ENCODE measurements around the gene JAKMIP2.
A peak's percentile ranks its signal among the peaks of the same experiment; 100 is the strongest.

JAKMIP2 gene

DNA sequence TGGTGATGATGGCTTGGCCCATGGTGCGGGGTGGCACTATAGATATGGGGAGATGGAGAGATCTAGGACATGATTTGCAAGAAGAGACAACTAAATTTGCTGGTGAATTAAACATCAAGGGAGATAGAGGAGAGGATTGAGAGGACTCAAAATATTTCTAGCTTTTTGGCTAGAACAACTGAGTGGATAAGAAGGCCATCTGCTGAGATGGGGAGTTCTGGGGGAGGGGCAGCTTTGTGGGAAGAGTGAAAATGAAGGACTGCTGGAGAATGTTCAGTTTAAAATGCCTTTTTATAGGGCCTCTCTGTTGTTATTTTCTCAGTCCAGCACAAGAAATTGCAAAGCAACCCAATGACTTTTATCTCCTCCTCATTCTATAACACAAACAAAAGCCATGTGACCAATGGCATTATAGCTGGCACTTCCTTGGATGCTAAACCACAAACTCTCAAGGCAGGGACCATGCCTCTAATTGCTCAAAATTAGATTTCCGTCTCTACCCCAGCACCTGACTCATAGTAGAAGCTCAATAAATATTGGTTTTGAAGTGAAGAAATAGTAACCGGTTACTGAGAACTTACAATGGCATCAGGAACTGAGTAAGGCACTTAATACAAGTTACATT, 29.8 kb downstream of the JAKMIP2 start (continued):
- TF ChIP-seq OVOL3 (tag by site-specific recombination; IDR thresholded peaks at IDR 0.05), result no peak

DNA sequence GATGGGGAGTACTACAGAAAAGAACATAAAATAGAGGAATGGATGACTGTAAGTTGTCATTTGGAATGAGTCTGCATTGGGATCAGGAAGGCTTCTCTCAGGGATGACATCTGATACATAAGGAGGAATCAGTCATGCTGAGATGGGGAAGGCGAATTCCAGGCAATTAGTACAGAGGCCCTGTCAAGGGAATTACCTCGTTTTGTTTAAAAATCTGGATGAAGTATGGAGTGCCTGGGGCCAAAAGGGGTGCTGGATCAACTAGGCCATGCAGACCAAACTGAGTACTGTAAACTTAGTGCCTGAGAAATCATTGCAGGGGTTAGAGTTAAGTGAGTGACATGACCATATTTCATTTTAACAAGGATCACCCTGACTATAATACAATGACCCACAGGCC, 30.5 kb downstream of the JAKMIP2 start:
- Histone ChIP-seq H3K27ac (ENCODE audit: extremely low read depth, low read depth, low read length) (peak overlapping the region; percentile 42; the same call in 1 of the 2 replicates), H3K36me3 (ENCODE audit: control insufficient read depth in 2 of 2, insufficient read depth in 1 of 2, low read length in 2 of 2) (no peaks in the 10 kb centered on the region; a peak in 1 of 3 replicates), H3K9me3 (ENCODE audit: control insufficient read depth, insufficient read depth, low read depth, low read length) (no peaks in the 10 kb centered on the region), H3K4me3 (ENCODE audit: low read depth, low read length) (no peak overlapping the region), H3K4me1 (ENCODE audit: control insufficient read depth, insufficient read depth, low read length) (peaks cover 36% of the 10 kb centered on the region)
- CTCF ChIA-PET, result interaction anchor here (0.9 kb wide), 1 partner anchor 70 kb away, joined by 3 read pairs; no protein-coding TSS in a partner anchor
- POLR2A ChIA-PET, result no interaction called here
- TF ChIP-seq ZNF571 (tag by site-specific recombination; IDR thresholded peaks at IDR 0.05), result no peak
- 0 out of 2 replicates have a peak, but pooled peaks have one; percentile 40 for TF ChIP-seq ZSCAN30 (tag by site-specific recombination; IDR thresholded peaks at IDR 0.05)
- no peak for TF ChIP-seq ZNF76 (tag by site-specific recombination; IDR thresholded peaks at IDR 0.05; ENCODE audit: borderline replicate concordance, low read depth)
- TF ChIP-seq, protein P1, sequence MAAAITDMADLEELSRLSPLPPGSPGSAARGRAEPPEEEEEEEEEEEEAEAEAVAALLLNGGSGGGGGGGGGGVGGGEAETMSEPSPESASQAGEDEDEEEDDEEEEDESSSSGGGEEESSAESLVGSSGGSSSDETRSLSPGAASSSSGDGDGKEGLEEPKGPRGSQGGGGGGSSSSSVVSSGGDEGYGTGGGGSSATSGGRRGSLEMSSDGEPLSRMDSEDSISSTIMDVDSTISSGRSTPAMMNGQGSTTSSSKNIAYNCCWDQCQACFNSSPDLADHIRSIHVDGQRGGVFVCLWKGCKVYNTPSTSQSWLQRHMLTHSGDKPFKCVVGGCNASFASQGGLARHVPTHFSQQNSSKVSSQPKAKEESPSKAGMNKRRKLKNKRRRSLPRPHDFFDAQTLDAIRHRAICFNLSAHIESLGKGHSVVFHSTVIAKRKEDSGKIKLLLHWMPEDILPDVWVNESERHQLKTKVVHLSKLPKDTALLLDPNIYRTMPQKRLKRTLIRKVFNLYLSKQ (tag by site-specific recombination; IDR thresholded peaks at IDR 0.05; ENCODE audit: borderline replicate concordance), result no peak
- no peak for TF ChIP-seq ZNF837 (tag by site-specific recombination; IDR thresholded peaks at IDR 0.05)
- no peak for TF ChIP-seq ZBTB8A (tag by site-specific recombination; IDR thresholded peaks at IDR 0.05)
- TF ChIP-seq, protein P2, sequence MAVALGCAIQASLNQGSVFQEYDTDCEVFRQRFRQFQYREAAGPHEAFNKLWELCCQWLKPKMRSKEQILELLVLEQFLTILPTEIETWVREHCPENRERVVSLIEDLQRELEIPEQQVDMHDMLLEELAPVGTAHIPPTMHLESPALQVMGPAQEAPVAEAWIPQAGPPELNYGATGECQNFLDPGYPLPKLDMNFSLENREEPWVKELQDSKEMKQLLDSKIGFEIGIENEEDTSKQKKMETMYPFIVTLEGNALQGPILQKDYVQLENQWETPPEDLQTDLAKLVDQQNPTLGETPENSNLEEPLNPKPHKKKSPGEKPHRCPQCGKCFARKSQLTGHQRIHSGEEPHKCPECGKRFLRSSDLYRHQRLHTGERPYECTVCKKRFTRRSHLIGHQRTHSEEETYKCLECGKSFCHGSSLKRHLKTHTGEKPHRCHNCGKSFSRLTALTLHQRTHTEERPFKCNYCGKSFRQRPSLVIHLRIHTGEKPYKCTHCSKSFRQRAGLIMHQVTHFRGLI (tag by site-specific recombination; IDR thresholded peaks at IDR 0.05), result no peak
- TF ChIP-seq ZNF701 (tag by site-specific recombination; IDR thresholded peaks at IDR 0.05), result no peak
- TF ChIP-seq, protein P3, sequence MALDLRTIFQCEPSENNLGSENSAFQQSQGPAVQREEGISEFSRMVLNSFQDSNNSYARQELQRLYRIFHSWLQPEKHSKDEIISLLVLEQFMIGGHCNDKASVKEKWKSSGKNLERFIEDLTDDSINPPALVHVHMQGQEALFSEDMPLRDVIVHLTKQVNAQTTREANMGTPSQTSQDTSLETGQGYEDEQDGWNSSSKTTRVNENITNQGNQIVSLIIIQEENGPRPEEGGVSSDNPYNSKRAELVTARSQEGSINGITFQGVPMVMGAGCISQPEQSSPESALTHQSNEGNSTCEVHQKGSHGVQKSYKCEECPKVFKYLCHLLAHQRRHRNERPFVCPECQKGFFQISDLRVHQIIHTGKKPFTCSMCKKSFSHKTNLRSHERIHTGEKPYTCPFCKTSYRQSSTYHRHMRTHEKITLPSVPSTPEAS (tag by site-specific recombination; IDR thresholded peaks at IDR 0.05), result no peak
- TF ChIP-seq ZBTB20 (tag by site-specific recombination; IDR thresholded peaks at IDR 0.05), result peak; percentile 32; the same call in 1 of the 2 replicates
- no peak for TF ChIP-seq SCRT1 (tag by site-specific recombination; IDR thresholded peaks at IDR 0.05; ENCODE audit: borderline replicate concordance)
- TF ChIP-seq, protein P4, sequence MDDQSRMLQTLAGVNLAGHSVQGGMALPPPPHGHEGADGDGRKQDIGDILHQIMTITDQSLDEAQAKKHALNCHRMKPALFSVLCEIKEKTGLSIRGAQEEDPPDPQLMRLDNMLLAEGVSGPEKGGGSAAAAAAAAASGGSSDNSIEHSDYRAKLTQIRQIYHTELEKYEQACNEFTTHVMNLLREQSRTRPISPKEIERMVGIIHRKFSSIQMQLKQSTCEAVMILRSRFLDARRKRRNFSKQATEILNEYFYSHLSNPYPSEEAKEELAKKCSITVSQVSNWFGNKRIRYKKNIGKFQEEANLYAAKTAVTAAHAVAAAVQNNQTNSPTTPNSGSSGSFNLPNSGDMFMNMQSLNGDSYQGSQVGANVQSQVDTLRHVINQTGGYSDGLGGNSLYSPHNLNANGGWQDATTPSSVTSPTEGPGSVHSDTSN (CRISPR knock-in tag; IDR thresholded peaks at IDR 0.05), result no peak
- TF ChIP-seq GFI1B (tag by site-specific recombination; IDR thresholded peaks at IDR 0.05), result peak; percentile 88
- no peak for TF ChIP-seq BCL11A (tag by site-specific recombination; IDR thresholded peaks at IDR 0.05; ENCODE audit: low read depth)
- no peak for TF ChIP-seq ZNF133 (tag by site-specific recombination; IDR thresholded peaks at IDR 0.05)
- no peak for TF ChIP-seq ZNF558 (tag by site-specific recombination; IDR thresholded peaks at IDR 0.05)
- no peak for TF ChIP-seq ZNF785 (tag by site-specific recombination; IDR thresholded peaks at IDR 0.05)
- peak; percentile 74; the same call in 1 of the 2 replicates for TF ChIP-seq ZNF843 (tag by site-specific recombination; IDR thresholded peaks at IDR 0.05)
- no peak for TF ChIP-seq ZNF623 (tag by site-specific recombination; IDR thresholded peaks at IDR 0.05)
- no peak for TF ChIP-seq ZNF48 (tag by site-specific recombination; IDR thresholded peaks at IDR 0.05)
- TF ChIP-seq, protein P5, sequence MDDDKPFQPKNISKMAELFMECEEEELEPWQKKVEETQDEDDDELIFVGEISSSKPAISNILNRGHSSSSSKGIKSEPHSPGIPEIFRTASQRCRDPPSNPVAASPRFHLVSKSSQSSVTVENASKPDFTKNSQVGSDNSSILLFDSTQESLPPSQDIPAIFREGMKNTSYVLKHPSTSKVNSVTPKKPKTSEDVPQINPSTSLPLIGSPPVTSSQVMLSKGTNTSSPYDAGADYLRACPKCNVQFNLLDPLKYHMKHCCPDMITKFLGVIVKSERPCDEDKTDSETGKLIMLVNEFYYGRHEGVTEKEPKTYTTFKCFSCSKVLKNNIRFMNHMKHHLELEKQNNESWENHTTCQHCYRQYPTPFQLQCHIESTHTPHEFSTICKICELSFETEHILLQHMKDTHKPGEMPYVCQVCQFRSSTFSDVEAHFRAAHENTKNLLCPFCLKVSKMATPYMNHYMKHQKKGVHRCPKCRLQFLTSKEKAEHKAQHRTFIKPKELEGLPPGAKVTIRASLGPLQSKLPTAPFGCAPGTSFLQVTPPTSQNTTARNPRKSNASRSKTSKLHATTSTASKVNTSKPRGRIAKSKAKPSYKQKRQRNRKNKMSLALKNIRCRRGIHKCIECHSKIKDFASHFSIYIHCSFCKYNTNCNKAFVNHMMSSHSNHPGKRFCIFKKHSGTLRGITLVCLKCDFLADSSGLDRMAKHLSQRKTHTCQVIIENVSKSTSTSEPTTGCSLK (tag by site-specific recombination; IDR thresholded peaks at IDR 0.05), result no peak
- 0 out of 2 replicates have a peak, but pooled peaks have one; percentile 47 for TF ChIP-seq ZXDB (tag by site-specific recombination; IDR thresholded peaks at IDR 0.05)
- no peak for TF ChIP-seq ZNF391 (tag by site-specific recombination; IDR thresholded peaks at IDR 0.05; ENCODE audit: borderline replicate concordance, low read depth)
- TF ChIP-seq, protein P6, sequence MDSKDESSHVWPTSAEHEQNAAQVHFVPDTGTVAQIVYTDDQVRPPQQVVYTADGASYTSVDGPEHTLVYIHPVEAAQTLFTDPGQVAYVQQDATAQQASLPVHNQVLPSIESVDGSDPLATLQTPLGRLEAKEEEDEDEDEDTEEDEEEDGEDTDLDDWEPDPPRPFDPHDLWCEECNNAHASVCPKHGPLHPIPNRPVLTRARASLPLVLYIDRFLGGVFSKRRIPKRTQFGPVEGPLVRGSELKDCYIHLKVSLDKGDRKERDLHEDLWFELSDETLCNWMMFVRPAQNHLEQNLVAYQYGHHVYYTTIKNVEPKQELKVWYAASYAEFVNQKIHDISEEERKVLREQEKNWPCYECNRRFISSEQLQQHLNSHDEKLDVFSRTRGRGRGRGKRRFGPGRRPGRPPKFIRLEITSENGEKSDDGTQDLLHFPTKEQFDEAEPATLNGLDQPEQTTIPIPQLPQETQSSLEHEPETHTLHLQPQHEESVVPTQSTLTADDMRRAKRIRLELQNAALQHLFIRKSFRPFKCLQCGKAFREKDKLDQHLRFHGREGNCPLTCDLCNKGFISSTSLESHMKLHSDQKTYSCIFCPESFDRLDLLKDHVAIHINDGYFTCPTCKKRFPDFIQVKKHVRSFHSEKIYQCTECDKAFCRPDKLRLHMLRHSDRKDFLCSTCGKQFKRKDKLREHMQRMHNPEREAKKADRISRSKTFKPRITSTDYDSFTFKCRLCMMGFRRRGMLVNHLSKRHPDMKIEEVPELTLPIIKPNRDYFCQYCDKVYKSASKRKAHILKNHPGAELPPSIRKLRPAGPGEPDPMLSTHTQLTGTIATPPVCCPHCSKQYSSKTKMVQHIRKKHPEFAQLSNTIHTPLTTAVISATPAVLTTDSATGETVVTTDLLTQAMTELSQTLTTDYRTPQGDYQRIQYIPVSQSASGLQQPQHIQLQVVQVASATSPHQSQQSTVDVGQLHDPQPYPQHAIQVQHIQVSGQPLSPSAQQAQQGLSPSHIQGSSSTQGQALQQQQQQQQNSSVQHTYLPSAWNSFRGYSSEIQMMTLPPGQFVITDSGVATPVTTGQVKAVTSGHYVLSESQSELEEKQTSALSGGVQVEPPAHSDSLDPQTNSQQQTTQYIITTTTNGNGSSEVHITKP (tag by site-specific recombination; IDR thresholded peaks at IDR 0.05), result 0 out of 2 replicates have a peak, but pooled peaks have one; percentile 10
